Measurements from ENCODE around the gene CFAP141. TPM values are rescaled to one million over a fixed set of nuclear protein-coding genes. Genes with fewer than 3 reads are reported as not detected.

Gene CFAP141
- polyA plus RNA-seq, 1 of the 3 experiments (the other 2 are of a cell fraction): not detected

DNA sequence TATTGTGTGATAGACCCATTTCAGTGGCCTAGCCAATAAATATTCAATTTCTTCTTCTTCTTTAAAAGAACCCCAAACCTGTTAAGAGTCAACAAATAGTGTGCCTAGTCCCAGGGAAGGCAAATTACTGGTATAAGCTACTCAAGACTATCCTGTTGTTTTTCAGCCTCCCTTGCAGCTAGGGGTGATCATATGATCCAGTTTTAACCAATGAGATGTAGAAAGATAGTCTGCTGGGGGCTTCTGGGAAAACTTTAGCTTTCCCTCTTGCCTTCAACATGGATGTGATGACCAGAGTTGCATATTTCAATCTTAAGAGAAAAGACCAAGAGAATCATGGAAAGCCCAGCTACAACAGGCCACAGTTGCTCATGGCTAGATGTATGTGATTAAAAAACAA, 46.6 kb downstream of the CFAP141 start:
- ChIA-PET POLR2A (no interaction called here), CTCF (interaction anchor here (0.8 to 1.9 kb wide), 2 partner anchors 13 to 16 kb away, joined by 3 to 10 read pairs; no protein-coding TSS in a partner anchor)
- H3K9me3 ChIP-seq: no peaks in the 10 kb centered on the region
- no peaks in the 10 kb centered on the region for H3K9me2 ChIP-seq
- H3K27me3 ChIP-seq (ENCODE audit: insufficient read depth): no peaks in the 10 kb centered on the region
- H3K4me3 ChIP-seq (ENCODE audit: low read depth in 2 of 2, low read length in 1 of 2): no peak overlapping the region; a peak in 1 of 4 replicates
- peaks cover 41% of the 10 kb centered on the region for H3K79me2 ChIP-seq (ENCODE audit: insufficient read depth)
- peaks cover 58% of the 10 kb centered on the region for H3F3A ChIP-seq (replicated peaks; ENCODE audit: insufficient read depth)
- H3K36me3 ChIP-seq (replicated peaks in 1 of 2; ENCODE audit: control insufficient read depth in 1 of 2, insufficient read depth in 2 of 2, low read length in 1 of 2): peaks cover 75 to 79% of the 10 kb centered on the region in 2 experiments
- H3K4me2 ChIP-seq: no peak overlapping the region
- no peak overlapping the region for H3K9ac ChIP-seq
- no peak for DNase-seq
- peaks cover 33% of the 10 kb centered on the region for H4K20me1 ChIP-seq (ENCODE audit: insufficient read depth)
- H3K27ac ChIP-seq (ENCODE audit: low read depth in 2 of 2, low read length in 1 of 2): no peak overlapping the region
- no peaks in the 10 kb centered on the region for H3K4me1 ChIP-seq (ENCODE audit: control insufficient read depth in 1 of 2, insufficient read depth in 2 of 2, low read depth in 1 of 2, low read length in 1 of 2)
- no peak overlapping the region for H2AFZ ChIP-seq (ENCODE audit: low read depth)
- TF ChIP-seq NFIC (IDR thresholded peaks at IDR 0.05; ENCODE audit: borderline replicate concordance) (no peak), FOSL2 (IDR thresholded peaks at IDR 0.05; ENCODE audit: borderline replicate concordance, low read depth) (no peak), FOXM1 (IDR thresholded peaks at IDR 0.05; ENCODE audit: low read depth) (no peak), NRF1 (IDR thresholded peaks at IDR 0.05; ENCODE audit: low read depth, low read length) (no peak), TCF12 (IDR thresholded peaks at IDR 0.05) (no peak), FOXJ3 (CRISPR knock-in tag; IDR thresholded peaks at IDR 0.05) (no peak)
- TF ChIP-seq, protein P1, sequence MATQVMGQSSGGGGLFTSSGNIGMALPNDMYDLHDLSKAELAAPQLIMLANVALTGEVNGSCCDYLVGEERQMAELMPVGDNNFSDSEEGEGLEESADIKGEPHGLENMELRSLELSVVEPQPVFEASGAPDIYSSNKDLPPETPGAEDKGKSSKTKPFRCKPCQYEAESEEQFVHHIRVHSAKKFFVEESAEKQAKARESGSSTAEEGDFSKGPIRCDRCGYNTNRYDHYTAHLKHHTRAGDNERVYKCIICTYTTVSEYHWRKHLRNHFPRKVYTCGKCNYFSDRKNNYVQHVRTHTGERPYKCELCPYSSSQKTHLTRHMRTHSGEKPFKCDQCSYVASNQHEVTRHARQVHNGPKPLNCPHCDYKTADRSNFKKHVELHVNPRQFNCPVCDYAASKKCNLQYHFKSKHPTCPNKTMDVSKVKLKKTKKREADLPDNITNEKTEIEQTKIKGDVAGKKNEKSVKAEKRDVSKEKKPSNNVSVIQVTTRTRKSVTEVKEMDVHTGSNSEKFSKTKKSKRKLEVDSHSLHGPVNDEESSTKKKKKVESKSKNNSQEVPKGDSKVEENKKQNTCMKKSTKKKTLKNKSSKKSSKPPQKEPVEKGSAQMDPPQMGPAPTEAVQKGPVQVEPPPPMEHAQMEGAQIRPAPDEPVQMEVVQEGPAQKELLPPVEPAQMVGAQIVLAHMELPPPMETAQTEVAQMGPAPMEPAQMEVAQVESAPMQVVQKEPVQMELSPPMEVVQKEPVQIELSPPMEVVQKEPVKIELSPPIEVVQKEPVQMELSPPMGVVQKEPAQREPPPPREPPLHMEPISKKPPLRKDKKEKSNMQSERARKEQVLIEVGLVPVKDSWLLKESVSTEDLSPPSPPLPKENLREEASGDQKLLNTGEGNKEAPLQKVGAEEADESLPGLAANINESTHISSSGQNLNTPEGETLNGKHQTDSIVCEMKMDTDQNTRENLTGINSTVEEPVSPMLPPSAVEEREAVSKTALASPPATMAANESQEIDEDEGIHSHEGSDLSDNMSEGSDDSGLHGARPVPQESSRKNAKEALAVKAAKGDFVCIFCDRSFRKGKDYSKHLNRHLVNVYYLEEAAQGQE (IDR thresholded peaks at IDR 0.05; ENCODE audit: low read depth, low read length): no peak
- TF ChIP-seq, protein P2, sequence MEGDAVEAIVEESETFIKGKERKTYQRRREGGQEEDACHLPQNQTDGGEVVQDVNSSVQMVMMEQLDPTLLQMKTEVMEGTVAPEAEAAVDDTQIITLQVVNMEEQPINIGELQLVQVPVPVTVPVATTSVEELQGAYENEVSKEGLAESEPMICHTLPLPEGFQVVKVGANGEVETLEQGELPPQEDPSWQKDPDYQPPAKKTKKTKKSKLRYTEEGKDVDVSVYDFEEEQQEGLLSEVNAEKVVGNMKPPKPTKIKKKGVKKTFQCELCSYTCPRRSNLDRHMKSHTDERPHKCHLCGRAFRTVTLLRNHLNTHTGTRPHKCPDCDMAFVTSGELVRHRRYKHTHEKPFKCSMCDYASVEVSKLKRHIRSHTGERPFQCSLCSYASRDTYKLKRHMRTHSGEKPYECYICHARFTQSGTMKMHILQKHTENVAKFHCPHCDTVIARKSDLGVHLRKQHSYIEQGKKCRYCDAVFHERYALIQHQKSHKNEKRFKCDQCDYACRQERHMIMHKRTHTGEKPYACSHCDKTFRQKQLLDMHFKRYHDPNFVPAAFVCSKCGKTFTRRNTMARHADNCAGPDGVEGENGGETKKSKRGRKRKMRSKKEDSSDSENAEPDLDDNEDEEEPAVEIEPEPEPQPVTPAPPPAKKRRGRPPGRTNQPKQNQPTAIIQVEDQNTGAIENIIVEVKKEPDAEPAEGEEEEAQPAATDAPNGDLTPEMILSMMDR (IDR thresholded peaks at IDR 0.05): no peak
- TF ChIP-seq, protein P3, sequence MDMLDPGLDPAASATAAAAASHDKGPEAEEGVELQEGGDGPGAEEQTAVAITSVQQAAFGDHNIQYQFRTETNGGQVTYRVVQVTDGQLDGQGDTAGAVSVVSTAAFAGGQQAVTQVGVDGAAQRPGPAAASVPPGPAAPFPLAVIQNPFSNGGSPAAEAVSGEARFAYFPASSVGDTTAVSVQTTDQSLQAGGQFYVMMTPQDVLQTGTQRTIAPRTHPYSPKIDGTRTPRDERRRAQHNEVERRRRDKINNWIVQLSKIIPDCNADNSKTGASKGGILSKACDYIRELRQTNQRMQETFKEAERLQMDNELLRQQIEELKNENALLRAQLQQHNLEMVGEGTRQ (IDR thresholded peaks at IDR 0.05; ENCODE audit: borderline replicate concordance, low read depth, low read length): no peak
- TF ChIP-seq, protein P4, sequence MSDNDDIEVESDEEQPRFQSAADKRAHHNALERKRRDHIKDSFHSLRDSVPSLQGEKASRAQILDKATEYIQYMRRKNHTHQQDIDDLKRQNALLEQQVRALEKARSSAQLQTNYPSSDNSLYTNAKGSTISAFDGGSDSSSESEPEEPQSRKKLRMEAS (IDR thresholded peaks at IDR 0.05; ENCODE audit: low read depth): no peak

Measured in SK-N-SH (cell line).